ENCODE results near the gene LEP.

The LEP gene

GRCh38 chr7:128200376-128200775 is 40.7 kb upstream of the LEP start:
- H3K4me3 Mint-ChIP-seq, result peak overlapping the region; percentile 40
- no peak overlapping the region for H3K27ac Mint-ChIP-seq

GRCh38 chr7:128201067-128201689 is 39.9 kb upstream of the LEP start:
- DNase-seq, result peak; percentile 92
- no peak for TF ChIP-seq CTCF (IDR thresholded peaks at IDR 0.05)
- H3K27ac Mint-ChIP-seq, result no peak overlapping the region
- peaks cover 34% of the 10 kb centered on the region for H3K4me1 Mint-ChIP-seq
- H3K27me3 Mint-ChIP-seq (ENCODE audit: low read depth, poor library complexity), result peaks cover 78% of the 10 kb centered on the region
- no peaks in the 10 kb centered on the region for H3K36me3 Mint-ChIP-seq (ENCODE audit: low read depth)
- peaks cover 8% of the 10 kb centered on the region for H3K9me3 Mint-ChIP-seq
- H3K4me3 Mint-ChIP-seq, result peak overlapping the region; percentile 74

More at GRCh38 chr7:128200376-128200775, 40.7 kb upstream of the LEP start:
- Mint-ChIP-seq H3K4me1 (peaks cover 34% of the 10 kb centered on the region), H3K27me3 (ENCODE audit: low read depth, poor library complexity) (peaks cover 73% of the 10 kb centered on the region), H3K9me3 (peaks cover 16% of the 10 kb centered on the region), H3K36me3 (ENCODE audit: low read depth) (no peaks in the 10 kb centered on the region)
- no peak for TF ChIP-seq CTCF (IDR thresholded peaks at IDR 0.05)
- DNase-seq, result no peak

DNA sequence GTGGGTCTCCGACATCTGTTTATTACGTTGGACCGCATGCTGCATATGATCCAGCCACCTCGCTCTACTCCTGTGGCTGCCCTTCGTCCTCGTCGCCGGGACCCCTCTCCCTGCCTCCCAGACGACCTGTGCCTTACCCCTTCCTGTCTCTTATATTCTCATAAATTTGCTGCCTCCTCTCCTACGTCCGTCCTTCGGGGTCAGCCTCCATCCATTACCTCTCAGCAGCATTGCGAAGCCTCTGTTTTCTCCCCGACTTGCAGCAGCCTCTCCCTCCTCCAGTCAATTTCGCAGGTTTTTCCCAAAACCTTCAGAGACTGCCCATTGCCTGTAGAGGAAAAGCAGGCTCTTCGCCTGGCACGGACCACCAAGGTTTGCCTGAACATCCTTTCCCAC is 39.4 kb upstream of the LEP start:
- Mint-ChIP-seq H3K9me3 (peaks cover 2% of the 10 kb centered on the region), H3K4me1 (peaks cover 34% of the 10 kb centered on the region), H3K27ac (no peak overlapping the region), H3K36me3 (ENCODE audit: low read depth) (no peaks in the 10 kb centered on the region), H3K27me3 (ENCODE audit: low read depth, poor library complexity) (peaks cover 78% of the 10 kb centered on the region), H3K4me3 (peak overlapping the region; percentile 74)
- DNase-seq, result no peak
- no peak for TF ChIP-seq CTCF (IDR thresholded peaks at IDR 0.05)

DNA sequence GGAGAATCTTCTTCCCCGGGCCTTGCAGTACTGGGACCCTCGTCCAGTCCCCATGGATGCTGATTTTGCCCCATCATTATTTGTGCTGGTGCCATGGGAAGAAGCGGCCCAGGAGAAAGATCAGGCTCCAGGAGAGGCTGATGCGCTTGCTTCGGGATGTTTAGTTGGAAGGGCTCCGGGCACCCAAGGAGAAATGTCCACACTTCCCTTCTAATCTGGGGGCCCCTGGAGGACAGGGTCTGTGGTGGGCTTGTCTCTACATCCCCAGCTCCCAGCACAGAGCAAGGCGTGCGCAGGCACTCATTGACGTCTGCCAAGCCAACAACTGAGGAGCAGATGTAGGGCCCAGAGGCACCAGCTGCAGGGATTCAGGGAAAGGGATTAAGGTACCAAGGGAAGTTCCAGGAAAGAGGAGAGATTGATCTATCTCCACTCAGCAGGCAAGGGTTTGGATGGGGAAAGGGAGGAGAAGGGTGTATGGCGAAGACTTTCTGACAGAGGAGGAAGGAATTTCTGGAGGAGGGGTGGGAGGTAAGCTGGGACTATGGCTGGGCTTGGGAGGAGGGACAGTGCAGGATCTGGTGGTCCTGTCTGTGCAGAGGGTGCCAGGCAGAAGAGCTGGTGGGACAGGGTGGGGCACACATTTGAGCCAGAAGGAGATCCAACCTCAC is 38.7 kb upstream of the LEP start:
- no peak for TF ChIP-seq CTCF (IDR thresholded peaks at IDR 0.05)
- no peaks in the 10 kb centered on the region for H3K36me3 Mint-ChIP-seq (ENCODE audit: low read depth)
- no peak for DNase-seq
- peaks cover 80% of the 10 kb centered on the region for H3K27me3 Mint-ChIP-seq (ENCODE audit: low read depth, poor library complexity)
- peak overlapping the region; percentile 74 for H3K4me3 Mint-ChIP-seq
- no peak overlapping the region for H3K27ac Mint-ChIP-seq
- no peaks in the 10 kb centered on the region for H3K9me3 Mint-ChIP-seq
- H3K4me1 Mint-ChIP-seq, result peaks cover 34% of the 10 kb centered on the region

DNA sequence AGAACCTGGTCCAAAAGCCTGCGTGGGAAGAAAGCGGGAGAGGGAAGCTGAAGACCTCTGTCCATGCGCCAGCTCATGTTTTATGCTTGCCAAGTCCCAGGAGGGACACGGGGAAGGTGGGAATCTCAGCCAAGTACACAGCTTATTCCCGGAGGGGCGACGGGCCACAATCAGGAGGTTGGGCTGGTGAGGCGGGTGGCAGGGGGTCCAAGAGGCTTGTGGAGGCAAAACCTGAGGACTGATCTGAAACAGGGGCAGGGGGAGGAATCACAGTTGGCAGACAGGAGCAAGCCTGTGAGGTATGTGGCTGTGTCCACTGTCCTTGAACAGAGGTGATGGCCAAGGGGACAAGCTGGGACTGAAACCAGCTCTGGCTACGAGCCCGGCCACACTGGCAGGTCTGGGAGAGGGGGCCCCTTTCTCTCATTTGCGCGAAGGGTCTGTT is 38.0 kb upstream of the LEP start:
- peaks cover 80% of the 10 kb centered on the region for H3K27me3 Mint-ChIP-seq (ENCODE audit: low read depth, poor library complexity)
- no peak for DNase-seq
- H3K9me3 Mint-ChIP-seq, result no peaks in the 10 kb centered on the region
- peaks cover 34% of the 10 kb centered on the region for H3K4me1 Mint-ChIP-seq
- H3K27ac Mint-ChIP-seq, result no peak overlapping the region
- H3K36me3 Mint-ChIP-seq (ENCODE audit: low read depth), result no peaks in the 10 kb centered on the region
- H3K4me3 Mint-ChIP-seq, result no peak overlapping the region
- TF ChIP-seq CTCF (IDR thresholded peaks at IDR 0.05), result no peak

Data from nephron progenitor cell (in vitro differentiated cells).